Smooth muscle cell (in vitro differentiated cells): ENCODE data around the gene DLEU7. TPM values are rescaled to one million over a fixed set of nuclear protein-coding genes. Genes with fewer than 3 reads are reported as not detected.

Source experiments
- DNase-seq: peaks from one replicate; lab custom pipeline; 2025; ENCODE audit not compliant: unreplicated experiment; lab: John Stamatoyannopoulos, UW
- H2AFZ ChIP-seq: fragments of 200-600 bp; sonication (generic); 2 replicates; pipeline ENCODE4 v1.6.0; 2016; ENCODE audit warnings: antibody characterized with exemption, low read depth, mild to moderate bottlenecking
- H3F3A ChIP-seq: fragments of 200-600 bp; sonication (generic); 2 replicates; pipeline ENCODE4 v1.6.0; 2017; ENCODE audit warnings: antibody characterized with exemption, low read depth
- H3K27ac ChIP-seq: fragments of 200-600 bp; sonication (generic); 2 replicates; pipeline ENCODE4 v1.5.1; 2016; ENCODE audit warnings: low read depth, mild to moderate bottlenecking
- H3K27me3 ChIP-seq: fragments of 200-600 bp; sonication (generic); 2 replicates; pipeline ENCODE4 v1.6.1; 2016; ENCODE audit warnings: low read depth, mild to moderate bottlenecking
- H3K36me3 ChIP-seq: fragments of 200-600 bp; sonication (generic); 2 replicates; pipeline ENCODE4 v1.5.1; 2016; ENCODE audit warnings: low read depth
- H3K4me1 ChIP-seq: fragments of 200-600 bp; sonication (generic); 2 replicates; pipeline ENCODE4 v1.5.1; 2016; ENCODE audit warnings: low read depth
- H3K4me2 ChIP-seq: fragments of 200-600 bp; sonication (generic); 2 replicates; pipeline ENCODE4 v1.6.0; 2016; ENCODE audit warnings: mild to moderate bottlenecking
- H3K4me3 ChIP-seq: fragments of 200-600 bp; sonication (generic); 2 replicates; pipeline ENCODE4 v1.5.1; 2016; ENCODE audit warnings: mild to moderate bottlenecking
- H3K79me2 ChIP-seq: fragments of 200-600 bp; sonication (generic); 2 replicates; pipeline ENCODE4 v1.6.0; 2016; ENCODE audit warnings: low read depth, mild to moderate bottlenecking
- H3K9ac ChIP-seq: fragments of 200-600 bp; sonication (generic); 2 replicates; pipeline ENCODE4 v1.6.0; 2016; ENCODE audit warnings: low read depth
- H3K9me3 ChIP-seq: fragments of 200-600 bp; sonication (generic); replicated peaks from 2 replicates; pipeline ENCODE4 v1.5.1; 2016; ENCODE audit warnings: low read depth
- H4K20me1 ChIP-seq: fragments of 200-600 bp; sonication (generic); 2 replicates; pipeline ENCODE4 v1.6.0; 2016; ENCODE audit warnings: low read depth
- CTCF ChIP-seq: fragments of 200-600 bp; sonication (generic); IDR thresholded peaks from 2 replicates; pipeline ENCODE4 v1.5.1; 2017; ENCODE audit warnings: borderline replicate concordance, mild to moderate bottlenecking, antibody characterized with exemption; ENCODE audit not compliant: insufficient read depth, poor library complexity, severe bottlenecking
- WGBS: methylation state at CpG from one replicate; pipeline ENCODE4 v1.1.7; 2016; ENCODE audit warnings: low lambda C conversion rate; 5-methylcytosine and 5-hydroxymethylcytosine counted together
- polyA plus RNA-seq: library from polyadenylated mRNA; unstranded; fragments of >200 nt; fragmentation: Nextera tagmentation; extraction: Ambion mirVana; gene quantifications from 2 replicates; pipeline ENCODE4 v1.2.1, GENCODE V29; 2016
- total RNA-seq: library from RNA; depleted of rRNA; stranded (reverse); fragments of >200 nt; gene quantifications from 2 replicates; pipeline ENCODE4 v1.2.3, GENCODE V29; 2014

DLEU7 gene
- total and polyA plus RNA-seq, 2 experiments from 2014 or later: 1.8 TPM; not detected in 1

DNA sequence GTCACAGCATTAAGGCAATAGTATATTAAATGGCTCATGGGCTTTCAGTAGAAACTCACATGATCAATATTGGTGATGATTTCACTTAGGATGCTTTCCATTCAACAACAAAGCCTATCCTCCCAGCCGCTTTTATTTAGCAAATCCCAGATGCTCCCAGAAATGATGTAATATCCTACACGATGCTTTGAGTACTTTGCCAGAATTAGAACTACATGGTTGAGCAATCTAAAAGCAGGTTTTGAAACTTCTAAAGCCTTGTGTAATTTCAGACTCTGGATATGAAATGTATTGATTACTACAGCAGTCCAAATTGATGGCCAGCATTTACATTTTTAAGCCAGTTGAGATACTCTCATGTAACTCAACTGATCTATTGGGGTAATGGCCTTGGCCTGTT, 13.6 kb downstream of the DLEU7 start:
- Histone ChIP-seq H3K27me3 (peaks cover 25% of the 10 kb centered on the region), H3K4me2 (no peak overlapping the region), H3K36me3 (no peaks in the 10 kb centered on the region), H3K4me3 (no peak overlapping the region), H3K9ac (no peak overlapping the region), H3F3A (no peaks in the 10 kb centered on the region), H3K27ac (no peak overlapping the region), H3K4me1 (no peaks in the 10 kb centered on the region), H4K20me1 (no peaks in the 10 kb centered on the region), H2AFZ (no peak overlapping the region), H3K79me2 (no peaks in the 10 kb centered on the region), H3K9me3 (no peaks in the 10 kb centered on the region)
- 58% methylated on average over 2 of the region's 2 CpGs for WGBS
- no peak for DNase-seq
- no peak for TF ChIP-seq CTCF

- H3K79me2 ChIP-seq: no peaks in the 10 kb centered on the region
- no peaks in the 10 kb centered on the region for H3K9me3 ChIP-seq
- H3F3A ChIP-seq: no peaks in the 10 kb centered on the region
- no peak overlapping the region for H2AFZ ChIP-seq
- no peak for TF ChIP-seq CTCF
- H3K4me2 ChIP-seq: no peak overlapping the region
- no peak for DNase-seq
- H3K4me1 ChIP-seq: no peaks in the 10 kb centered on the region
- no peaks in the 10 kb centered on the region for H3K36me3 ChIP-seq
- H3K27me3 ChIP-seq: peaks cover 25% of the 10 kb centered on the region
- no peaks in the 10 kb centered on the region for H4K20me1 ChIP-seq
- H3K4me3 ChIP-seq: no peak overlapping the region
- H3K9ac ChIP-seq: no peak overlapping the region
- no peak overlapping the region for H3K27ac ChIP-seq
- 80% methylated on average over 3 of the region's 3 CpGs for WGBS
Observed at GRCh38 chr13:50829226-50829625, 14.3 kb downstream of the DLEU7 start.

DNA sequence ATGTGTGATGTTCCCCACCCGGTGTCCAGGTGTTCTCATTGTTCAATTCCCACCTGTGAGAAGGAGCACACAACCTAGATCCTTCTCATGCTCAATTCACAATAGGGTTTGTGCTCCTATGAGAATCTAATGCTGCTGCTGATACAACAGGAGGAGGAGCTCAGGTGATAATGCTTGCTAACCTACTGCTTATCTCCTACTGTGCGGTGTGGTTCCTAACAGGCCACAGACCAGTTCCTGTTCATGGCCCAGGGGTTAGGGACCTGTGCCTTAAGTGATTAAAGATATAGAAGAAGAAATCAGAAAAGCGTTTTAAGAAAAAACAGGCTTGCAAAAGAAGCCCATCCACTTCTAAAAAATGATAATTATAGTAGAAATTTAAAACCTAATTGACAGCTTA, 17.5 kb downstream of the DLEU7 start:
- WGBS: 68% methylated on average over 3 of the region's 3 CpGs

More for the DNA sequence above, 17.5 kb downstream of the DLEU7 start:
- no peaks in the 10 kb centered on the region for H4K20me1 ChIP-seq
- peaks cover 25% of the 10 kb centered on the region for H3K27me3 ChIP-seq
- H3K4me3 ChIP-seq: no peak overlapping the region
- H3K79me2 ChIP-seq: no peaks in the 10 kb centered on the region
- no peaks in the 10 kb centered on the region for H3K4me1 ChIP-seq
- no peaks in the 10 kb centered on the region for H3K9me3 ChIP-seq
- H2AFZ ChIP-seq: no peak overlapping the region
- no peak overlapping the region for H3K9ac ChIP-seq
- no peak for TF ChIP-seq CTCF
- H3K36me3 ChIP-seq: no peaks in the 10 kb centered on the region
- DNase-seq: no peak
- no peak overlapping the region for H3K4me2 ChIP-seq
- H3K27ac ChIP-seq: no peak overlapping the region
- H3F3A ChIP-seq: no peaks in the 10 kb centered on the region
